ENCODE data around the gene CDT1.
A peak's percentile ranks its signal among the peaks of the same experiment; 100 is the strongest.
"Not testable (repeated sequence)": the region's sequence is repeated elsewhere in the genome, so short reads cannot be mapped to it uniquely, and the experiment has no call there.

The CDT1 gene

GRCh38 chr16:88782454-88783390, 20.9 kb upstream of the CDT1 start:
- peak; percentile 68 for DNase-seq (ENCODE audit: low spot score)

GRCh38 chr16:88783391-88784073, 20.1 kb upstream of the CDT1 start:
- peak; percentile 97 for DNase-seq (ENCODE audit: low spot score)

- DNase-seq (ENCODE audit: low spot score), result peak; percentile 64
Observed at GRCh38 chr16:88784074-88784855, 19.3 kb upstream of the CDT1 start.

GRCh38 chr16:88784856-88785105, 18.8 kb upstream of the CDT1 start:
- no peak for DNase-seq (ENCODE audit: low spot score)

GRCh38 chr16:88785106-88785924, 18.3 kb upstream of the CDT1 start, which contains the start of gene PIEZO1:
Gene PIEZO1 (minus strand): TSS chr16:88785220. CDS start chr16:88784964, 256 bp downstream.
- DNase-seq (ENCODE audit: low spot score), result peak; percentile 33

GRCh38 chr16:88787579-88788314, 15.8 kb upstream of the CDT1 start:
- no peak for DNase-seq (ENCODE audit: low spot score)

GRCh38 chr16:88788749-88789148, 14.8 kb upstream of the CDT1 start:
- not testable (repeated sequence) for DNase-seq (ENCODE audit: low spot score)

GRCh38 chr16:88789594-88789993, 14.0 kb upstream of the CDT1 start:
- DNase-seq (ENCODE audit: low spot score), result no peak

- no peak for DNase-seq (ENCODE audit: low spot score)
Observed at GRCh38 chr16:88790312-88791211, 13.0 kb upstream of the CDT1 start.

- no peak for DNase-seq (ENCODE audit: low spot score)
Observed at GRCh38 chr16:88792078-88792550, 11.5 kb upstream of the CDT1 start.

- no peak for DNase-seq (ENCODE audit: low spot score)
Observed at GRCh38 chr16:88792668-88793250, 10.8 kb upstream of the CDT1 start.

GRCh38 chr16:88793251-88793954, 10.2 kb upstream of the CDT1 start:
- DNase-seq (ENCODE audit: low spot score), result no peak

- DNase-seq (ENCODE audit: low spot score), result no peak
Observed at GRCh38 chr16:88796278-88796677, 7.3 kb upstream of the CDT1 start.

GRCh38 chr16:88798073-88798472, 5.5 kb upstream of the CDT1 start:
- DNase-seq (ENCODE audit: low spot score), result no peak

GRCh38 chr16:88798772-88799455, 4.7 kb upstream of the CDT1 start:
- no peak for DNase-seq (ENCODE audit: low spot score)

GRCh38 chr16:88799569-88800276, 3.9 kb upstream of the CDT1 start:
- no peak for DNase-seq (ENCODE audit: low spot score)

GRCh38 chr16:88800277-88800592, 3.4 kb upstream of the CDT1 start:
- no peak for DNase-seq (ENCODE audit: low spot score)

GRCh38 chr16:88804173-88804551, 573 bp downstream of the CDT1 start:
- no peak for DNase-seq (ENCODE audit: low spot score)

Data from cerebellar cortex (tissue), 1 donor.